ENCODE measurements around the gene ATP13A3. TPM values are rescaled to one million over a fixed set of nuclear protein-coding genes. Genes with fewer than 3 reads are reported as not detected.

ATP13A3 gene
- polyA plus RNA-seq, 3 donors, result 94.1 to 114 (median 106) TPM

DNA sequence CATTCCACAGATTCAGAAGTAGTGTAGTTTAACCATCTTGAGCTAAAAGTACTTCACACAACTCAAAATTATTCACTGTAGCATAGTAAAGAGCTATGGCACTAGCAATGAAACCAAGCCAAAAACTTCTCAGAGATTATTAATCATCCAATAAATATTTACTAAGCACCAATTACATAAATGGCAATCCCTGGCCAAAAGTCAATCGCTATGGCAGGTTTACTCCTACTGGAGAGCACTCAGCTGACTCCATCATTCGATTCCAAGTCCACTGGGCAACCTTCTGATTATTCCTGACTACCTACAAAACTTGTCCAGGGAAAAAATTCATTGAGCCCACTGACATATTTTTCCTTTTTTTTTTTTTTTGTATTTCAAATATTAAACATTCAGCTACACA is 23.9 kb downstream of the ATP13A3 start:
- no peak for DNase-seq (ENCODE audit: extremely low read depth in 1 of 11, low read depth in 9 of 11, low spot score in 4 of 11)

DNA sequence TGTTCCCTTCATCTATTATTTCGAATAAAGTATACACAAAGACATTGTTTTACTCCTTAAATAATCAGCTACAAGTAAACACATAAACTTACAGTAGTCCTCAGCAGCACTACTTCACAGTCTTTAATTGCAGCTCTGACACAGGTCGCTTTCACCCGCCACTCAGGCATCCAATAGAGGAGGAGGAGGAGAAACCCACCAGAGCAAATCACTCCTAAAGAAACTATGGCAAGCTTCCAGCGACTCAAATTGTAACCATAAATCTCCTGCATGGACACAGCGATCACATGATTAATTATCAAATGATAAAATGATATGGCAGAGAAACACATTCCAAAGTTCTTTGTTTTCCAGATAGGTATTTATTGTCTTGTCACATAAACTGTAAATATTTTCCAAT is 26.2 kb downstream of the ATP13A3 start:
- DNase-seq (ENCODE audit: extremely low read depth in 1 of 11, low read depth in 9 of 11, low spot score in 4 of 11), result peak in 7 of 11 donors; percentile 22 to 56 (median 44)

DNA sequence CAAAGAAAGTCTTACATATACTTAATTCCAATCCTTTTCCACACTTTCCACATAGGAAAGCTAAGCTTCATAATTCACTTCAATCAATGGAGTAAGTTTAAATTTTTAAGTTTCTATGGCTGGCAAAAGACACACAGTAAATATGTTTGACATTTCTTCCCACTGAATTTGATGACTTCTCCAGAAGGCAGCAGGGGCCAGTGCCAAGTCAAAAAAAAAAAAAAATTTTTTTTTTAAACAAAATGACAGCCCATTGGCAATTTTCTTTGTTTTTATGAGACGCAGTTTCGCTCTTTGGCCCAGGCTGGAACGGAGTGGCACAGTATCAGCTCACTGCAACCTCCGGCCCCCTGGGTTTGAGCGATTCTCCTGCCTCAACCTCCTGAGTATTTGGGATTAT is 28.7 kb downstream of the ATP13A3 start:
- no peak for DNase-seq (ENCODE audit: extremely low read depth in 1 of 11, low read depth in 9 of 11, low spot score in 4 of 11)

DNA sequence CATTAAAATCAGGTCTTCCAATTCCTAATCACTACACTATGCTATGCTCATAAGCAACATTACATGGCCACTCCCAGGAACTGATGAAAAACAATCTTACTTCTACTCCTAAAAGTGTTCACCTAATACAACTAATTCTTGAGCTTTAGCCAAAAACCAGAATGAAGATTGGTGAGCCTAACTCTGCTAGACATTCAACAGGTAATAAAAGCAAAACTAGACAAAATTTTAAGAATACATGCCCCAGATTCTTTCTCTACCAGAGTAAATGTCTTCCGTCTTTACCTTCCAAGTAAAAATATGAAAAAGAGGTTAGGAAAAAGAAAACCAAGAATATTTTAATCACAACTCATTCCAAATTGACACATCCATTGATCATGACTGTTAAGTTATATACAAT is 31.3 kb downstream of the ATP13A3 start:
- no peak for DNase-seq (ENCODE audit: extremely low read depth in 1 of 11, low read depth in 9 of 11, low spot score in 4 of 11)

DNA sequence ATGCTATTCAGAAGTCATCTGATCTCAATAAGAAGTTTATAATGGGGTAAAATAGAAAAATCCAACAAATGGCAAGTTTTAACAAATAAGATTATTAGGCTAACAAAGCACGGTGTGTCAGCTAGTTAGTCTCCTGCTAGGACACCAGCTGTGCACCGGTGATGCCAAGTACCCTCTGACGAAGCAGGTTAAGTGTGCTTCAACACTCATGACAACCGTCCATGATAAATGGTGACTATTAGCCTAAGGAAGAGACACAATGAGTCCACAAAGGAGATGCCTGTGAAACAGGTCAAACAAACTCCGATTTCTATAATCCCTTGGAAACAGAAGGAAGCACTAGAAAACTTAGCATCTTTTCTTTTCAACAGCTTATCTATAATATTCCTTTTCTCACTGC is 36.5 kb downstream of the ATP13A3 start:
- no peak for DNase-seq (ENCODE audit: extremely low read depth in 1 of 11, low read depth in 9 of 11, low spot score in 4 of 11)

DNA sequence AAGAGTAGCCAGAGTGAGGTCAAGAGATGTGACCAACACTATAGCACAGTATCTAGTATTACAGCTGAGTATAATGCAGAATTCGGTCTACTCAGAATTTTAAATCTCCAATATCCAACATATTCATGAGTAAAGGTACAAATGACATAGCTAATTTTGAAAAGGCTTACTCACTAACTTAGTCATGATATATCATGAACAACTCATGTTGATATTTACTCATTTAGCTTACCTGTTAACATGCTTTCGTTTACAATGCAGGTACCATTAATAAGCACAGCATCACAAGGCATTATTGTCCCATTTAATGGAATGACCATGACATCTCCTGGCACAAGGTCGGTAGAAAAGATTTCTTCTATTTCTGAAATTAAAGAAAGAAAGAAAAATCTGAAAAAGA is 36.9 kb downstream of the ATP13A3 start:
- no peak for DNase-seq (ENCODE audit: extremely low read depth in 1 of 11, low read depth in 9 of 11, low spot score in 4 of 11)

DNA sequence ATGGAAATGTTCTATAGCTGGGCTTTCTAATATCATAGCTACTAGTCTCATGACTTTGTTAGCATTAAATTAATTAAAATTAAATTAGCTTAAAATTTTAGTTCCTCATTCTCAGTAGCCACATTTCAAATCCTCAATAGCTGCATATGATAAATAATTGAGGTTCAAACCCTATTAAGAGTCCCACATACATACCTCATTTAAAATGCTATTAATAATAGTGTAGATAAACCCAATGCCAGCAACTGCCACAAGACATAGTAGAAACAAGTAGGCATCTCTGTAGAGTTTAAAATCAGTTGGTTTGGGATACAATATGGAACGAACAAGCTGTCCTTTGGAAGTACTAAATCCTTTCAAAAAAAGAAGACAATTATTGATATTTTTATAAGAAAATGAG is 39.1 kb downstream of the ATP13A3 start:
- DNase-seq (ENCODE audit: extremely low read depth in 1 of 11, low read depth in 9 of 11, low spot score in 4 of 11), result no peak

DNA sequence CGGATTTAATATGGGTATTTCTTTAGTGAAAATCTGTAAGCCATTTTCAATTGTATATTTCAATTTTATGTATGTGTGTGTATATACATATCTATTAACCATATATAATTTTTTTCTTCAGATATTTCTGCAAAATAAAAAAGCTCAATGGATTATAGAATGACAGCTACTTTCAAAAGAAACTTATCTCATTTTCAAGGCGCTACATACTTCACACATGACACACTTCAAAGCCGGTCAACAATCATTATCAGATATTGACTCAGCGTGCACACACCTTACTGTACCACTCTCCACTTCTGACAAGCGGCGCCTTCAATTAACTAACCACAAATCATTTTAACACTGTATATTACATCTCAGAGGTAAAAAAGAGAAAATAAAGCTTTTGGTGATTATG is 39.6 kb downstream of the ATP13A3 start:
- DNase-seq (ENCODE audit: extremely low read depth in 1 of 11, low read depth in 9 of 11, low spot score in 4 of 11), result no peak

DNA sequence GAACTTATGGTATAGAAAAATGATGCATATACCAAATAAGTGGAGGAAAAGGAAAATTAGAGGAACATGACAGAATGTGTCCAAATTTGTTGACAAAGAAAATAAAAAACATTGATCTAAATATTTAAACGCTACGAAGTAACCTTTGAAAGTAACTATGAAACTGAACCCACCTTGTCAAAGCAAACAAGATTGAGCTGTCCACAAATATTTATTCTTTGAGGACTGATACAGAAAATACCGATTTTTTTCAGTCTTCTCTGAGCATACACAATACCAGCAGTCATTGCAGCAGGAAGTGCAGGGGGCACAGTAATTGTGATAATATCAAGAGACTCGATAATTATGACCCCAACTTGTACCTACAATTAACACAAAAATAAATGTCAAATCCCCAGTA is 40.0 kb downstream of the ATP13A3 start:
- DNase-seq (ENCODE audit: extremely low read depth in 1 of 11, low read depth in 9 of 11, low spot score in 4 of 11), result no peak

DNA sequence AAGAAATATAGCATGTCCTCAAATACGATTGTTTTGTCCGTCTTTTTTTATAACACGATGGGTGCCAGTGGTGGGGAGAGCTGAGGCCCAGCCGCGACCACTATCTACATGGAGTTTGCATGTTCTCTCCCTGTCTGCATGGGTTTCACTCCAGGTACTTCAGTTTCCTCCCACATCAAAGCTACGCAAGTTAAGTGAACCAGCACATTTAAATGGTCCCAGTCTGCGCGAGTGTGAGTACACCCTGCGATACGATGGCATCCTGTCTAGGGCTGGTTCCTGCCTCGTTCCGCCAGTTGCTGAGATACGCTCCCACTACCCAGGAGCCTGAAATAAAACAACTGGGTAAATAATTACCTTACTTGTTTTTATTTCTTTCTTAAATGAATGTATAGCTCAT is 40.6 kb downstream of the ATP13A3 start:
- no peak for DNase-seq (ENCODE audit: extremely low read depth in 1 of 11, low read depth in 9 of 11, low spot score in 4 of 11)

DNA sequence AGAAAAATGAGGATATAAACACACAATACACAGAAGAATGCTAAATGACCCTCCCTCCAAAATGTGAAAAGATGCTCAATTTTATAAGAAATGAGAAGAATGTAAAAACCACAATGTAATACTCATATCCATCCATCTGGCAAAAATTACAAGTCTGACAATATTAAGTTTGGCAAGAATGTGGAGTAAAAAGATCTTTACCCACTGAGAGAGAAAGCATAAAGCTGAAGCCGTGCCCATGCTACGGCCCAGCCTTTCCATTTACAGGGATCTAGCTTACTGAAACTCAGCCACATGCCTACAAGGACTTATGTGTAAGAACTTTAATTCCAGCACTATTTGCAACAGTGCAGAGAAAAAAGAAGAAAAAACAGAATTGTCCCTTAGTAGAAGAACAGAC is 42.9 kb downstream of the ATP13A3 start:
- no peak for DNase-seq (ENCODE audit: extremely low read depth in 1 of 11, low read depth in 9 of 11, low spot score in 4 of 11)

DNA sequence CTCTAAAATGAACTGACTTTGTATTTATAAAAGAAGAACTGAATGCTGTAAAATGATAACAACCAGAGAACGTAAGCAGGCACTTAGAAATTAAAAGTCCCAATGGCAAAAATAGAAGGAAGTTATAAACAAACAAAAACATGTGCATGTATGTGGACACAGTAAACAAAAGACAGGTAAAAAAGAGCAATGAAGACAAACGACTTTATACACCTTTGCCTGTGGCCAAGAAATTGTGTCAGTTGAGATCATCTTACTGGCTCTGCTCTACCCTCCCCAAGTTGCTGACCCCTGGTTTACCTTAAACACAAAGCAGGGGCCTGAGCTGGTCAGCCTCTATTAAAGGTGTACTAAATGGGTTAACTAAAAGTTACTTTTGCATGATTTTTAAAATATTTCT is 46.0 kb downstream of the ATP13A3 start:
- no peak for DNase-seq (ENCODE audit: extremely low read depth in 1 of 11, low read depth in 9 of 11, low spot score in 4 of 11)

DNA sequence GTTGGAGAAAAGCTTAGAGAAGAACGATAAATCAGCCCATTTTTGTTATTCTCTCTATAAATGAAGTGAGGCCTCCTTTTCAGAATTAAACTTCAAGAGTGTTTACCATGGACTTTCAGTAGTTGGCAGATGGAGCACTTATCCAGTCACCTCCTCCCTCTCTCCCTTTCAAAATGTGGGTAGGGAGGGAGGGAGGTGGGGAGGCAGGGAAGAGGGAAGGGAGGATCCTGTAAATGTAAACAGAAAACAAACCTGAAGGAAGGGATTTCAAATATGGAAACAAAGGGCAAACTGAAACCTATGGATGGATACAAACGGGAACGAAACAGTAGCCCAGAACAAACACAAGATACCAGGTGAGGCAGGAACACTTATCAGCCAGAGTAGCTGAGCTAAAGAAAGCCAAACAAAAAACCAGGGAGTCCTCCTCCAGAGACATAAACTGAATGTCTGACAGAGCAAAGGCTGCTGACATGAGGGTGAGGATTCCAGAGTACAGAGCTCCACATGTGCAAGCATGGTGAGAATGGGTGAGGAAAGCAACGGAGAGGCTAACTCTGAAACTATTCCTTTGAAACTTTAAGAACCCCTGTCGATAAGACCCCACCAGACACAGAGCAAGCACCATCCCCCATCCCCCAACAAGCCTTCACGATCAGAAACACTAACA is 46.8 kb downstream of the ATP13A3 start:
- DNase-seq (ENCODE audit: extremely low read depth in 1 of 11, low read depth in 9 of 11, low spot score in 4 of 11), result no peak

DNA sequence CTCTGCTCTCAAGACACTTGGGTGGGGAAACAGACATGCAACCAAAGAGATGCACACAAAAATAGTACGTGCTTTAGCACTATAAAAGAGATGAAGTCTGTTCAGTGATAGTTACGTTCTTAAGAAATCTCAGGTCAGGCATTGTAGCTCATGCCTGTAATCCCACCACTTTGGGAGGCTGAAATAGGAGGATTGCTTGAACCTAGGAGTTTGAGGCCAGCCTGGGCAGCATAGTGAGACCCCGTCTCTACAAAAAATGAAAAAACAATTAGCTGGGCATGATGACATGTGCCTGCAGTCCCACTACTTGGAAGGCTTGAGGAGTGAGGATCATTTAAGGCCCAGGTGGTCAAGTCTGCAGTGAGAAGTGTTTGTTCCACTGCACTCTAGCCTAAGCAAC is 52.3 kb downstream of the ATP13A3 start:
- DNase-seq (ENCODE audit: extremely low read depth in 1 of 11, low read depth in 9 of 11, low spot score in 4 of 11), result no peak

DNA sequence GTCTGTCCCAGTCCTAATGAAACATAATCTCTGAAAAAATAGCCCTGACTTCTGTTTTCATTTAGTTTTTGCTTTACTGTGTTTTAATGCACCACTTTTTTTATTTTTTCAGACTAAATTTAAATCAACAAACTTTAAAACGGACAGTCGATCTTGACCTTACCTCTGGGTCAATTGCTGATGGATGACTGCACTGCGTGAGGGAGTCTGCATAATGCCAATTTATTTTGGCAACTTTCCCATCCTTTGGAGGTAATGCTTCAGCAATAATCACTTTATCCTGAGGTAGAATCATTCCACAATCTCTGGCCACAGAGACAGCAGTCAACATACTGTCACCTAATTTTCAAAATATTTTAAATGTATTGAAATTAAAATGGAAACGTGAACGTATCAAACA is 55.2 kb downstream of the ATP13A3 start:
- DNase-seq (ENCODE audit: extremely low read depth in 1 of 11, low read depth in 9 of 11, low spot score in 4 of 11), result no peak

DNA sequence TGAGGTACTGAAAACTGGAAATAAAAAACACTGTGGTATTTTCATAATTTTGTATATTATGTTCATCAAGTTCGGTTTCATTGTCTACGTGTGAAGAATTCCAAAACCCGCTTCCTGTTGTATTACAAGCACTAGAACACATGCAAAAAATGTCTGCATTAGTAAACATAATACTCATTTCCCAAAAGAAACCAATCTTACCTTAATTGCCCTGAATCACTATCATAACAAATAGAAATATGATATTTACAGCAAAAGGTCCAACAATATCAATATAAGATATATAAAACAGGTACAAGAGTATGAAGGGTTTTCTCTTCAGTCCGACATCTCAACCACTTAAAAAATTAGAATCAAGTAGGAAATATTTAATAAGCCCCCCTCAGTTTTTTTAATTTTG is 61.4 kb downstream of the ATP13A3 start:
- no peak for DNase-seq (ENCODE audit: extremely low read depth in 1 of 11, low read depth in 9 of 11, low spot score in 4 of 11)

DNA sequence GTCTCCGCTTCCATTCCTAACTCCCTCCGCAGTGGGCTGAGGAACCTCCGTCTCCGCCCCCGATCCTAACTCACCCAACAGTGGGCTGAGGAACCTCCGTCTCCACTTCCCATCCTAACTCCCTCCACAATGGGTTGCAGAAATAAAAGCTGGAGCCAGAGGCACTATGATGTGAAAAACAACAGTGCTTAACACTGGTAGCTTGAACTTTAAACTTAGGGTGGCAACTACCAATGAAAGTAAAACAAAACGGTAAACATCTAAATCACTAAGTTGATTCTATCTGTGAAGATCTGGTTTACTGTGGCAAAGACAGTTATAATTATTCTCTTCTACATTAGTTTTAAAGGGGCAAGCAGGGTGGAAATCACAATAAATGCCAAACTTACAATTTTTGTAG is 61.8 kb downstream of the ATP13A3 start:
- no peak for DNase-seq (ENCODE audit: extremely low read depth in 1 of 11, low read depth in 9 of 11, low spot score in 4 of 11)

DNA sequence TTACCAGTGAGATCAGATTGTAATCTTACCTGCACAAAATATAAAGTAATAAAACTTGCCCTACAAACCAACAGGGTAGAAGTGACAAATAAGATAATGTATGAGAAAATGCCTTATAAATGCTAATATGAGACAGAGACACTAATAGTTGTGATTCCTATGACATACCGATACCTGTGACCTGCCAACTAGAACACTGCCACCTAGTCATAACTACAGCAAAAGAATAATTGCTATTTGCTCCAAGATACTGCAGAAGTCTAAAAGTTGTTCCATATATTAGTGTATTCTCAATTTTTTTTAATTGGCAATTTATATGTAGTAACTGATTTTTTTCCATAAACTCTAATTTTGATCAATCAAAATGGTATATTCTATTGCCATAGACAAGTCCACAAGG is 62.4 kb downstream of the ATP13A3 start:
- no peak for DNase-seq (ENCODE audit: extremely low read depth in 1 of 11, low read depth in 9 of 11, low spot score in 4 of 11)

DNA sequence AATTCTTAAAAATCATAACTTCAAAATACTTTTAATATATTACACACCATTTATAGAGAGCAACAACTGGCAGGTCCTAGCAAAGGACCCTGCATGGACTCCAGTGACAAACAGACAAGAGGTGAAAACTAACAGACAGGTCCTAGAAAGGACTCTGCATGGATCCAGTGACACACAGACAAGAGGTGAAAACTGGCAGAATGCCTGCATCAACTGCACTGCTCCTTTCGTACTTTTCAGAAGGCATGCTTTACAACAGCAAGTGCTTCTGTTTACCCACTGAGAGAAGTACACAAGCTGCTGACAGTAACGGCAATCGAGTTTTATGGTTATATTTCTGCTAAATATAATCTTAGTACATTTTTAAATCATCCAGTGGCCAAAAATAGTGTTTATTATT is 63.5 kb downstream of the ATP13A3 start:
- no peak for DNase-seq (ENCODE audit: extremely low read depth in 1 of 11, low read depth in 9 of 11, low spot score in 4 of 11)

DNA sequence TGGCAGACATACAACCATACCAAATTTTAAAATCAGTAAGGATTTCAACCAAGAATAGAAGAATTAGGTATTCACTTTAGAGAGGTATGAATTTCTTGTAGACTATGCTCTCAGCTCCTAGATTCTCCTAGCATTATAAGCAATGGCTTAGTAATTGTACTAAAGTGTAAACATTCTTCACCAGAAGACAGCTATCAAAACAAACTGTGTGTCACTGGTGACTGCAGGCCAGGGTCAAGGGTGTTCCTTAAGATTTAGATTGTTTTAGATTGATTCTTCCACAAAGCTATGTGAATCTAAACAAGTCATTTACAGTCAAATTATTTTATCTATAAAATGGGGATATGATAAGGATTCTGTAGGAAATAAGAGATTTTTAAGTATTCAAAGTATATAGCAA is 64.6 kb downstream of the ATP13A3 start:
- DNase-seq (ENCODE audit: extremely low read depth in 1 of 11, low read depth in 9 of 11, low spot score in 4 of 11), result no peak

DNA sequence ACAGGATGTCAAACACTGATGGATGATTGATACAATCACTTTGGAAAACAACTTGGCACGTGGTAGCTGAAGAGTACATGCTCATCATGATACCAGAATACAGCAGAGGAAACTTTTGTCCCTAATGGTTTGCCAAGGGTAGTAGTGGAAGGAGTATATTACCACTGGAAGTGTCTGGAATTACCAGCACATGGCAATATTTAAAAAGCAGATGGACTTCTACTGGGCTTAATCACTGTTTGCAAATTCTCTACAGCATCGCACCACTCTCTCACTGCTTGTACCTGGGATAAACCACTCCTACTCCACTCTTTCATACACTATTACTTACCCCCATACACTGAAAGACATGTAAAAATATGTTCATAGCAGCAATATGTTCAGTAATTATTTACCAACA is 68.1 kb downstream of the ATP13A3 start:
- no peak for DNase-seq (ENCODE audit: extremely low read depth in 1 of 11, low read depth in 9 of 11, low spot score in 4 of 11)

DNA sequence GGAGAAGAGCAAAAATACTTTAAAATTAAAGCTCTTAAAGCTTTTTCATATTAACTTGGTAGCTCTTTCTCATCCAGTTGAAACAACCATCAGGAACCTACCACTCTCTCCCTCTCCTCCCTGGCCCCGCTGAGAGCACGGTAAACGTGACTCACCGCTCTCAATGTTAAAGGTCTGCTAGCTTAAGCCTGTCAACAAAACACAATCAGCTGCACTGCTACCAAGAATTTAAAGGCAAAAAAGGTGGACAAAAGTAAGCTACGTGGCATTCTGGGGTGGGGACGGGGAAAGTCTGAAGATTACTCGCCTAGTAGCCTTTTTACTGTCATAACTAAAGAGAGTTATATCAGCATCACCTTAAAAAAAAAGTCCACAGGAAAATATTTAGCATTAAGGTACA is 79.4 kb downstream of the ATP13A3 start:
- no peak for DNase-seq (ENCODE audit: extremely low read depth in 1 of 11, low read depth in 9 of 11, low spot score in 4 of 11)
